K562 (cell line): ENCODE data around the gene GIMAP1.

ENCODE experiments used
- ATF4 ChIP-seq: fragments of 450-650 bp; formaldehyde crosslinking; IDR thresholded peaks from 2 replicates; pipeline ENCODE4 v1.4.0; 2022; ENCODE audit warnings: mild to moderate bottlenecking, moderate library complexity
- CREB1 ChIP-seq, 2 experiments: sonication (generic) in 1 of 2; formaldehyde crosslinking in 1 of 2; IDR thresholded peaks; 2 replicates each; pipeline versions ENCODE4 v1.6.1 to v1.8.0; 2012 to 2022; ENCODE audit warnings: inconsistent platforms in 1 of 2, mild to moderate bottlenecking in 1 of 2, missing genetic modification reagents in 1 of 2, moderate library complexity in 1 of 2
- GATAD2B ChIP-seq: fragments of 450-650 bp; IDR thresholded peaks from 2 replicates; pipeline ENCODE4 v1.6.1; 2017; ENCODE audit warnings: mild to moderate bottlenecking, borderline replicate concordance
- GTF2F1 ChIP-seq: IDR thresholded peaks from 2 replicates; pipeline ENCODE4 v1.6.1; 2011; ENCODE audit warnings: low read depth, low read length, improper control_type of control experiment
- MAX ChIP-seq: sonication (generic); formaldehyde crosslinking; IDR thresholded peaks from 2 replicates; pipeline ENCODE4 v1.9.0; 2022; ENCODE audit warnings: mild to moderate bottlenecking, missing genetic modification reagents
- NFYB ChIP-seq: IDR thresholded peaks from 2 replicates; pipeline ENCODE4 v1.6.1; 2011; ENCODE audit warnings: mild to moderate bottlenecking, moderate library complexity; ENCODE audit not compliant: insufficient read length; ENCODE audit errors: extremely low read depth
- REST ChIP-seq, 2 experiments: fragments of 450-650 bp; formaldehyde crosslinking in 1 of 2; IDR thresholded peaks; 2 replicates each; pipeline versions ENCODE4 v1.4.0 to v1.6.1; 2014 to 2020; ENCODE audit warnings: mild to moderate bottlenecking in 2 of 2, borderline replicate concordance in 1 of 2, low read depth in 1 of 2
- ZNF785 ChIP-seq: fragments of 250-450 bp; sonication (Bioruptor Pico); IDR thresholded peaks from 2 replicates; pipeline ENCODE4 v1.4.0; 2020; ENCODE audit warnings: mild to moderate bottlenecking

- TF ChIP-seq MAX (CRISPR knock-in tag) (no peak), ATF4 (no peak), GATAD2B (no peak), GTF2F1 (no peak), NFYB (no peak), ZNF785 (CRISPR knock-in tag) (no peak), CREB1 (IDR thresholded peaks at IDR 0.05) (no peak), CREB1 (CRISPR knock-in tag; IDR thresholded peaks at IDR 0.05) (no peak), REST (IDR thresholded peaks at IDR 0.05; ENCODE audit: borderline replicate concordance) (no peak), REST (CRISPR knock-in tag; IDR thresholded peaks at IDR 0.05; ENCODE audit: low read depth) (no peak)
Measured at GRCh38 chr7:150715293-150715692, 1.1 kb upstream of the GIMAP1 start.
